Glutamatergic neuron (in vitro differentiated cells): ENCODE measurements around the gene ATP6V0A1. TPM values are rescaled to one million over a fixed set of nuclear protein-coding genes. Genes with fewer than 3 reads are reported as not detected.

Experiments
- DNase-seq: peaks from one replicate; pipeline ENCODE4 v3.0.0; 2022
- H3K27ac Mint-ChIP-seq: one replicate; pipeline ENCODE4 v1.8.0; 2020; ENCODE audit warnings: mild to moderate bottlenecking, mixed read lengths, inconsistent platforms; ENCODE audit not compliant: unreplicated experiment
- H3K27me3 Mint-ChIP-seq: one replicate; pipeline ENCODE4 v1.8.0; 2020; ENCODE audit warnings: mild to moderate bottlenecking, moderate library complexity, mixed read lengths, inconsistent platforms; ENCODE audit not compliant: unreplicated experiment
- H3K36me3 Mint-ChIP-seq: one replicate; pipeline ENCODE4 v1.8.0; 2020; ENCODE audit warnings: mild to moderate bottlenecking, mixed read lengths, inconsistent platforms; ENCODE audit not compliant: unreplicated experiment
- H3K4me1 Mint-ChIP-seq: one replicate; pipeline ENCODE4 v1.8.0; 2020; ENCODE audit warnings: mild to moderate bottlenecking, low read depth, mixed read lengths, inconsistent platforms; ENCODE audit not compliant: unreplicated experiment
- H3K4me3 Mint-ChIP-seq: one replicate; pipeline ENCODE4 v1.8.0; 2020; ENCODE audit warnings: mild to moderate bottlenecking, mixed read lengths, inconsistent platforms; ENCODE audit not compliant: unreplicated experiment
- H3K9me3 Mint-ChIP-seq: one replicate; pipeline ENCODE4 v1.8.0; 2020; ENCODE audit warnings: mild to moderate bottlenecking, moderate library complexity, mixed read lengths, inconsistent platforms; ENCODE audit not compliant: unreplicated experiment
- microRNA-seq: library from miRNA; unstranded; fragments of <30 nt; microRNA quantifications from one replicate; pipeline ENCODE4, GENCODE V29; 2020; ENCODE audit not compliant: unreplicated experiment
- total RNA-seq: library from RNA; stranded (reverse); fragmentation: NEBNext Ultra II Directional; extraction: Animal tissue kit (Norgen Biotek cat#: 25700); gene quantifications from one replicate; pipeline ENCODE4 v1.2.1, GENCODE V29; 2021; ENCODE audit not compliant: unreplicated experiment
- TF ChIP-seq, protein P1 (sequence below): fragments of 200-600 bp; sonication (generic); IDR thresholded peaks from one replicate; pipeline ENCODE4 v1.5.0; 2021; ENCODE audit not compliant: partially characterized antibody, unreplicated experiment

ATP6V0A1 gene
- total RNA-seq, 1 donor from 2014 or later: 253 TPM

DNA sequence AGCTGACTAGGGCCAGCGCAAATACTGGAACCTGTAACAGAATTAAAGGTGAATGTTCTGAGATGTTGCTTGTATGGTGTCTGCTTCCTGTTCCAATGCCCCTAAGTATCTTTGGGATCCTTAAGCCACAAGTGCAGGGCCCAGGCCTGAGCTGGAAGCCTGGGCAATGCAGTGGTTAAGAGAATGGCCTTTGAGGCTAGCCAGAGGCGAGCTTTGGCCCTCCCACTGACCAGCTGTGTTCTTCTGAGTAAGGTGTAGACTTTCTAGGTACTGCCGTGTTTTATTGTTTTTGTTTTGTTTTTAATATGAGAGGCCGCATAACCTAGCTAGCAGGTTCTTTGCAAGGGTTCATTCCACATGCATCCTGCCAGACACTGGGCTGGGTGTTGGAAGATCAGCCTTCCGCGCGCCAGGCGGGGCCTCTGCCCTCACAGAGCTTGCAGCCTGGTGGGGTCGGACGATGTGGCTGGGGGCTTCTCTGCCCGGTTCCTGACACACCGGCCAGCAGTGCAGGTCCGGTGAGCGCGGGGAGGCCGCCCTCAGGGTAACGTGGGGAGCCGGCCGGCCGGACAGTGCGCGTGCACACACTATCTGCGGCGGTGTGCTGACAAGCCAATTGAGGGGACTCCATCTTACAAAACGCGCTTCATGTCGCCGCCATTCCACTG is 107.7 kb downstream of the ATP6V0A1 start:
- no peaks in the 10 kb centered on the region for H3K36me3 Mint-ChIP-seq
- peaks cover 6% of the 10 kb centered on the region for H3K9me3 Mint-ChIP-seq
- TF ChIP-seq, protein P1, sequence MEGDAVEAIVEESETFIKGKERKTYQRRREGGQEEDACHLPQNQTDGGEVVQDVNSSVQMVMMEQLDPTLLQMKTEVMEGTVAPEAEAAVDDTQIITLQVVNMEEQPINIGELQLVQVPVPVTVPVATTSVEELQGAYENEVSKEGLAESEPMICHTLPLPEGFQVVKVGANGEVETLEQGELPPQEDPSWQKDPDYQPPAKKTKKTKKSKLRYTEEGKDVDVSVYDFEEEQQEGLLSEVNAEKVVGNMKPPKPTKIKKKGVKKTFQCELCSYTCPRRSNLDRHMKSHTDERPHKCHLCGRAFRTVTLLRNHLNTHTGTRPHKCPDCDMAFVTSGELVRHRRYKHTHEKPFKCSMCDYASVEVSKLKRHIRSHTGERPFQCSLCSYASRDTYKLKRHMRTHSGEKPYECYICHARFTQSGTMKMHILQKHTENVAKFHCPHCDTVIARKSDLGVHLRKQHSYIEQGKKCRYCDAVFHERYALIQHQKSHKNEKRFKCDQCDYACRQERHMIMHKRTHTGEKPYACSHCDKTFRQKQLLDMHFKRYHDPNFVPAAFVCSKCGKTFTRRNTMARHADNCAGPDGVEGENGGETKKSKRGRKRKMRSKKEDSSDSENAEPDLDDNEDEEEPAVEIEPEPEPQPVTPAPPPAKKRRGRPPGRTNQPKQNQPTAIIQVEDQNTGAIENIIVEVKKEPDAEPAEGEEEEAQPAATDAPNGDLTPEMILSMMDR: no peak
- H3K27me3 Mint-ChIP-seq: peaks cover 9% of the 10 kb centered on the region
- H3K4me1 Mint-ChIP-seq: peaks cover 8% of the 10 kb centered on the region
- DNase-seq: no peak
- H3K27ac Mint-ChIP-seq: peak overlapping the region; percentile 64
- H3K4me3 Mint-ChIP-seq: peak overlapping the region; percentile 96

DNA sequence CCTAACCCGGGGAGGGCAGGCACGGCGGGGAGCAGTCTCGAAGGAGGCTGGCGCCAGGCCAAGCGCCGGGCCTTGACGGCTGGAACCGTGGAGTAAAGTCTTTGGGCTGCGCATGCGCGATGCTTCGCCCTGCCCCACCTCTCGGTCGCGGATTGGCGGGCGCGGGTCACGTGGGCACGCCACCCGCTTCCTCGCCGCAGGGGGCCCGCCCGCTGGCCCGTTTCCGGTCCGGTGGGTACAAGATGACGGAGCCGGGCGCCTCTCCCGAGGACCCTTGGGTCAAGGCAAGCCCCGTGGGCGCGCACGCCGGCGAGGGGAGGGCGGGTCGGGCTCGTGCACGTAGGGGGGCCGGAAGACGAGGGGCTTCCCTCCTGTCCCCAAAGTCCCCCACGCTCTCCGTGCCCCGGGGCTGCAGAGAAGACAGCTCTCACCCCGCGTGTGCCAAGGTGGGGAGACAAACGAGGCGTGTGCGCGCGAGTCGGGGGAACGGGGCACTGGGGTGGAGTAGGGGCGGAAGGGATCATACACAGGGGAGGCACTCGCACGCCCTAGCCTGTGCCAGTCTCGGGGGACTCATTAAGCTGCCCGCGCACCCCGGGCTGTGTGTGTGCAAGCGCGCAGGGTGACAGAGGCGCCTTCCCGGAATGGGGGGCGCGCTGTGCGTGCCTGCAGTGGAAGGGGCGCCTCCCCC is 108.3 kb downstream of the ATP6V0A1 start, which contains the start of gene MLX:
Gene MLX (plus strand): TSS at position 218 of the 691 bp plus-strand sequence. CDS start 25 bp downstream, at position 243.
- H3K27me3 Mint-ChIP-seq: peaks cover 8% of the 10 kb centered on the region
- peaks cover 7% of the 10 kb centered on the region for H3K4me1 Mint-ChIP-seq
- H3K9me3 Mint-ChIP-seq: peaks cover 6% of the 10 kb centered on the region
- H3K36me3 Mint-ChIP-seq: no peaks in the 10 kb centered on the region
- peak within 1 kb of the TSS; percentile 83 for H3K27ac Mint-ChIP-seq
- peak; percentile 93 for DNase-seq
- H3K4me3 Mint-ChIP-seq: peak within 1 kb of the TSS; percentile 96
- TF ChIP-seq, protein P1: no peak

DNA sequence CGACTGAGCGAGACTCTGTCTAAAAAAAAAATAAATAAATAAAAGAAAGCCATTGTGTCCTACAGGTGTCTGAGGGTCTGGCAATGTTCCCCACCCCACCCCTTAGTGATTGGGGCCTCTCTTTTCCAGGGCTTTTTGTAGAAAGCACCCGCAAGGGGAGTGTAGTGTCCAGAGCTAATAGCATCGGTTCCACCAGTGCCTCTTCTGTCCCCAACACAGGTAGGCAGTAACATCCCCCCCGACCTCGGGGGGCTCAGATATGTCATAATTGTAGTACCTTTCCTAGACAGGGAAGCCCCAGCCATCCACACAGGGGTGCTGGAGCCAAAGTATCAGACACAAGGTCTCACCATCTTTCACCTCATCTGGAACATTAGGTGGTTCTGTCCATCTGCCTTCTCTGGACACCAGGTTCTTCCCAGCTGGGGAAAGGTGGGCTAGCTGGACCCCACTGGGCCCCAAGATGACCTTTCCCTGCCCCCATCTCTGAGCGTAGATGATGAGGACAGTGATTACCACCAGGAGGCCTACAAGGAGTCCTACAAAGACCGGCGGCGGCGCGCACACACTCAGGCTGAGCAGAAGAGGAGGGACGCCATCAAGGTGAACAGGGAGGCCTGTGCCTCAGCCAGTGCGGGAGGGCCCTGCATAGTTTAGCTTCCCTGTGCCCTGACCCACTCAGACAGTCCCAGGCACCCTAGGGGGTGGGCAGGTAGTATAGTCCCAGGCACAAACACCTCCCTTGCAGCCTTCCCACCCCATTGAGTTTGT is 109.8 kb downstream of the ATP6V0A1 start:
- Mint-ChIP-seq H3K27ac (no peak overlapping the region), H3K27me3 (peaks cover 6% of the 10 kb centered on the region), H3K9me3 (peaks cover 6% of the 10 kb centered on the region), H3K4me1 (peaks cover 4% of the 10 kb centered on the region), H3K36me3 (peaks cover 4% of the 10 kb centered on the region), H3K4me3 (peak overlapping the region; percentile 30)
- TF ChIP-seq, protein P1: no peak
- no peak for DNase-seq

DNA sequence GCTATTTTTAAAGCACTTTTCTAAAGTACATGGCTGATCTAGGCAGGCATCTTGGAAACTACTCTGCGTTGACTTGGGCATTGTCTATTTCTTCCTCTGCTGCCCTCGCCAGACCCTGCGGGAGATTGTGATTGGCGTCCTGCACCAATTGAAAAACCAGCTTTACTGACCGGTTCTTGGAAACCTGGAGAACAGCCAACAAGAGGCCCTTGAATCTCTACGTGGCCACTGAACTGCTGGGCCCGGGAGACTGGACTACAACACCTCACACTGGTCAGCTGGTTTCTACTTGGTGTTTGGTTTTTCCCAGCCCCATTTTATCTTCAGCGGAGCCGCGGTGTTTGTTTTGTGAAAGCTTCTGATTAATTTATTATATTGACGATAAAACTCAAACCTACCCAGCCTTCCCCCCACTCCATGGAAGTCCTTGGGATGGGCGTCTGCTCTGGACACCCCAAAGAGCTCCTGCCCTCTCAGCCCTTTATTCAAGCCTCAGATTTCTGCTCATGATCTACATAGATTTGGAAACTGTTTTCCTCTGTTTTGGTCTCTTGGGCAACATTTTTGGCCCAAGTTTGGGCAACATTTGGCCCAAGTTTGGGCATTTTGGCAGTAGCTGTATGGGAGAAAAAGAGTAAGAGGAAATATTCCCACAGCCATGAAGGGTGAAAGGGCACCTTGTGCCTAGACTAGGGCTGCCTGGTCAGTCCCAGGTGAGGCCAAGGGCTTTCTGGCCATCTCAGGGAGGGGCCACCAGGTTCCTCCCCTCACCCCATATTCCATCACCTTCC is 113.0 kb downstream of the ATP6V0A1 start:
- no peak for DNase-seq
- TF ChIP-seq, protein P1: no peak
- Mint-ChIP-seq H3K27me3 (peaks cover 3% of the 10 kb centered on the region), H3K4me3 (no peak overlapping the region), H3K9me3 (peaks cover 8% of the 10 kb centered on the region), H3K27ac (no peak overlapping the region), H3K36me3 (peaks cover 5% of the 10 kb centered on the region), H3K4me1 (peaks cover 4% of the 10 kb centered on the region)

Small RNA genes within 50 kb of the gene (microRNA-seq; reads per million reads assigned to microRNA genes)
- gene MIR5010 (39.0 reads per million, percentile 66 among the genes with 10 or more reads in this experiment), gene MIR548AT (1.2 reads per million)

Other genes with a start within 250 kb of the ATP6V0A1 start
- gene STAT5B, start 182.5 kb upstream of the ATP6V0A1 start, total RNA-seq: 31.9 TPM
- 3.4 TPM for gene STAT5A, start 170.4 kb upstream of the ATP6V0A1 start, total RNA-seq
- 68.0 TPM for gene STAT3, start 70.4 kb upstream of the ATP6V0A1 start, total RNA-seq
- gene CAVIN1, start 35.6 kb upstream of the ATP6V0A1 start, total RNA-seq: 0.32 TPM
- 42.8 TPM for gene NAGLU, start 77.4 kb downstream of the ATP6V0A1 start, total RNA-seq
- gene HSD17B1, start 94.0 kb downstream of the ATP6V0A1 start, total RNA-seq: 4.1 TPM
- gene COASY, start 103.3 kb downstream of the ATP6V0A1 start, total RNA-seq: 57.4 TPM
- 62.5 TPM for gene MLX, start 108.2 kb downstream of the ATP6V0A1 start, total RNA-seq
- 12.0 TPM for gene PSMC3IP, start 118.9 kb downstream of the ATP6V0A1 start, total RNA-seq
- 88.2 TPM for gene RETREG3, start 150.5 kb downstream of the ATP6V0A1 start, total RNA-seq
- gene TUBG1, start 150.8 kb downstream of the ATP6V0A1 start, total RNA-seq: 74.2 TPM
- 22.1 TPM for gene TUBG2, start 200.4 kb downstream of the ATP6V0A1 start, total RNA-seq
- 40.6 TPM for gene PLEKHH3, start 218.1 kb downstream of the ATP6V0A1 start, total RNA-seq
- gene CCR10, start 223.0 kb downstream of the ATP6V0A1 start, total RNA-seq: 1.6 TPM
- 44.8 TPM for gene CNTNAP1, start 223.7 kb downstream of the ATP6V0A1 start, total RNA-seq